Keratinocyte (primary cell): Measurements from ENCODE around the gene THOC5. TPM values are rescaled to one million over a fixed set of nuclear protein-coding genes. Genes with fewer than 3 reads are reported as not detected.

ENCODE experiments used
- DNase-seq: peaks from one replicate; pipeline ENCODE4 v3.0.0-alpha.2; 2011; ENCODE audit warnings: low read depth, missing footprints, low spot score
- FAIRE-seq: peaks from 2 replicates; lab custom pipeline; 2011; peaks lifted over from hg19 to GRCh38; lab: Jason Lieb, UNC
- H2AFZ ChIP-seq: 2 replicates; pipeline ENCODE4 v1.6.0; 2012; ENCODE audit warnings: low read length, control low read depth, inconsistent platforms; ENCODE audit not compliant: control insufficient read depth
- H3K27ac ChIP-seq: 2 replicates; pipeline ENCODE4 v1.5.1; 2011; ENCODE audit warnings: low read length; ENCODE audit not compliant: control insufficient read depth, insufficient read depth
- H3K27me3 ChIP-seq: 3 replicates; pipeline ENCODE4 v1.6.0; 2011; ENCODE audit warnings: low read length; ENCODE audit not compliant: control insufficient read depth, insufficient read depth; ENCODE audit errors: extremely low read depth
- H3K36me3 ChIP-seq, 2 experiments: 2 replicates in 1 of 2; 3 replicates in 1 of 2; pipeline ENCODE4 v1.5.1; 2011; ENCODE audit warnings: low read length in 2 of 2, mild to moderate bottlenecking in 1 of 2; ENCODE audit not compliant: control insufficient read depth in 2 of 2, insufficient read depth in 2 of 2; ENCODE audit errors: extremely low read depth in 1 of 2
- H3K4me1 ChIP-seq: 3 replicates; pipeline ENCODE4 v1.5.1; 2011; ENCODE audit warnings: low read length; ENCODE audit not compliant: control insufficient read depth, insufficient read depth; ENCODE audit errors: extremely low read depth
- H3K4me2 ChIP-seq: 3 replicates; pipeline ENCODE4 v1.6.0; 2011; ENCODE audit warnings: low read depth, low read length; ENCODE audit not compliant: control insufficient read depth, insufficient read depth; ENCODE audit errors: extremely low read depth
- H3K4me3 ChIP-seq, 3 experiments: fragments of 200-600 bp in 1 of 3; sonication (generic) in 1 of 3; 2 replicates in 2 of 3; 3 replicates in 1 of 3; pipeline ENCODE4 v1.5.1; 2011 to 2016; ENCODE audit warnings: low read length in 3 of 3, mild to moderate bottlenecking in 3 of 3, control low read depth in 2 of 3, inconsistent platforms in 1 of 3, low read depth in 1 of 3, mixed read lengths in 1 of 3, mixed run types in 1 of 3, moderate library complexity in 1 of 3; ENCODE audit not compliant: control insufficient read depth in 2 of 3, insufficient read depth in 2 of 3; ENCODE audit errors: extremely low read depth in 1 of 3
- H3K79me2 ChIP-seq: 2 replicates; pipeline ENCODE4 v1.6.0; 2012; ENCODE audit warnings: low read length; ENCODE audit not compliant: control insufficient read depth, insufficient read depth
- H3K9ac ChIP-seq: 3 replicates; pipeline ENCODE4 v1.6.0; 2011; ENCODE audit warnings: low read length; ENCODE audit not compliant: control insufficient read depth, insufficient read depth; ENCODE audit errors: extremely low read depth
- H3K9me1 ChIP-seq: 3 replicates; pipeline ENCODE4 v1.6.0; 2011; ENCODE audit warnings: low read length; ENCODE audit not compliant: control insufficient read depth, insufficient read depth; ENCODE audit errors: extremely low read depth
- H3K9me3 ChIP-seq: 2 replicates; pipeline ENCODE4 v1.5.1; 2012; ENCODE audit warnings: low read depth, low read length; ENCODE audit not compliant: control insufficient read depth
- H4K20me1 ChIP-seq: 3 replicates; pipeline ENCODE4 v1.6.0; 2011; ENCODE audit warnings: low read length; ENCODE audit not compliant: control insufficient read depth, insufficient read depth; ENCODE audit errors: extremely low read depth
- CTCF ChIP-seq, 3 experiments: IDR thresholded peaks in 1 of 3; conservative IDR thresholded peaks in 1 of 3; optimal IDR thresholded peaks in 1 of 3; 2 replicates in 2 of 3; 3 replicates in 1 of 3; pipeline versions ENCODE3 to v1.5.1; 2011; ENCODE audit warnings: low read length in 3 of 3, mild to moderate bottlenecking in 3 of 3, moderate library complexity in 2 of 3, control low read depth in 1 of 3, inconsistent platforms in 1 of 3; ENCODE audit not compliant: insufficient read depth in 2 of 3; ENCODE audit errors: extremely low read depth in 1 of 3
- EZH2 ChIP-seq: IDR thresholded peaks from one replicate; pipeline ENCODE4 v1.6.1; 2012; ENCODE audit warnings: inconsistent platforms, mild to moderate bottlenecking, low read length, moderate library complexity
- dilution Hi-C: fragments of 300-500 bp; cut with MboI; formaldehyde crosslinking; loops from one replicate; pipeline ENCODE4 v1.7.0; 2020; ENCODE audit warnings: low sequenced_read_pairs; ENCODE audit not compliant: extremely low pct_ligation_motif_present
- polyA plus RNA-seq, 5 experiments: library from polyadenylated mRNA; depleted of rRNA in 3 of 5; stranded (reverse) in 3 of 5; stranded (forward) in 1 of 5; unstranded in 1 of 5; fragments of >200 nt; gene quantifications; 1 replicate in 1 of 5; 2 replicates in 3 of 5; 3 replicates in 1 of 5; pipeline versions ENCODE4 v1.2.1 to v1.2.3, GENCODE V29; 2011 to 2012; ENCODE audit warnings: missing spikeins in 2 of 5, low read depth in 1 of 5, low replicate concordance in 1 of 5

Gene THOC5
- polyA plus RNA-seq, 1 donor (not counting 4 experiments of a cell fraction or from before 2014, with no cell fraction given): 35.4 TPM

- H3K4me2 ChIP-seq: no peak overlapping the region
- dilution Hi-C loops: no loop called here
- H3K4me3 ChIP-seq: no peak overlapping the region
- H3K27ac ChIP-seq: no peak overlapping the region
- H3K9me1 ChIP-seq: no peaks in the 10 kb centered on the region
- H4K20me1 ChIP-seq: no peaks in the 10 kb centered on the region
- no peaks in the 10 kb centered on the region for H3K4me1 ChIP-seq
- no peak overlapping the region for H2AFZ ChIP-seq
- H3K79me2 ChIP-seq: no peaks in the 10 kb centered on the region
- peaks cover 2 to 18% of the 10 kb centered on the region in 2 experiments for H3K36me3 ChIP-seq
- no peaks in the 10 kb centered on the region for H3K27me3 ChIP-seq
- FAIRE-seq (no peak), DNase-seq (no peak)
- H3K9ac ChIP-seq: no peak overlapping the region
- TF ChIP-seq CTCF (optimal IDR thresholded peaks at IDR 0.05 in 1 of 3, IDR thresholded peaks at IDR 0.05 in 1 of 3, conservative IDR thresholded peaks at IDR 0.05 in 1 of 3; ENCODE audit: extremely low read depth in 1 of 3, insufficient read depth in 2 of 3, low read length in 3 of 3) (no peak), EZH2 (no peak)
- no peaks in the 10 kb centered on the region for H3K9me3 ChIP-seq
These were observed 10.3 kb upstream of the THOC5 start for GRCh38 chr22:29563652-29564460.

GRCh38 chr22:29559853-29560252, 6.3 kb upstream of the THOC5 start:
- H3K36me3 ChIP-seq: peaks cover 4 to 26% of the 10 kb centered on the region in 2 experiments
- no peaks in the 10 kb centered on the region for H3K9me3 ChIP-seq
- H3K4me1 ChIP-seq: no peaks in the 10 kb centered on the region
- no peaks in the 10 kb centered on the region for H3K9me1 ChIP-seq
- TF ChIP-seq EZH2: no peak
- TF ChIP-seq CTCF (optimal IDR thresholded peaks at IDR 0.05 in 1 of 3, IDR thresholded peaks at IDR 0.05 in 1 of 3, conservative IDR thresholded peaks at IDR 0.05 in 1 of 3; ENCODE audit: extremely low read depth in 1 of 3, insufficient read depth in 2 of 3, low read length in 3 of 3): no peak
- no peak overlapping the region for H3K4me3 ChIP-seq
- no peak overlapping the region for H3K9ac ChIP-seq
- DNase-seq (no peak), FAIRE-seq (no peak)
- H2AFZ ChIP-seq: no peak overlapping the region
- H3K27me3 ChIP-seq: no peaks in the 10 kb centered on the region
- H3K4me2 ChIP-seq: no peak overlapping the region
- H4K20me1 ChIP-seq: no peaks in the 10 kb centered on the region
- H3K27ac ChIP-seq: no peak overlapping the region
- dilution Hi-C loops: no loop called here
- H3K79me2 ChIP-seq: no peaks in the 10 kb centered on the region
